H9 (cell line): Measurements from ENCODE around the gene ZNF609. TPM values are rescaled to one million over a fixed set of nuclear protein-coding genes. Genes with fewer than 3 reads are reported as not detected.

Source experiments
- DNase-seq: peaks from one replicate; pipeline ENCODE4 v3.0.0-alpha.2; 2017
- H2AFZ ChIP-seq: one replicate; pipeline ENCODE4 v1.6.1; 2013; ENCODE audit warnings: mild to moderate bottlenecking, low read length, control low read depth, moderate library complexity
- H2AK5ac ChIP-seq: 2 replicates; pipeline ENCODE4 v1.6.1; 2013; ENCODE audit warnings: low read length, control low read depth, mixed read lengths; ENCODE audit not compliant: insufficient read length
- H2BK120ac ChIP-seq: one replicate; pipeline ENCODE4 v1.6.1; 2013; ENCODE audit warnings: low read depth, mild to moderate bottlenecking, low read length, control low read depth, inconsistent platforms; ENCODE audit not compliant: poor library complexity, severe bottlenecking
- H2BK12ac ChIP-seq: 2 replicates; pipeline ENCODE4 v1.6.1; 2013; ENCODE audit warnings: low read length, control low read depth, mixed read lengths, low read depth; ENCODE audit not compliant: insufficient read length
- H2BK15ac ChIP-seq: 2 replicates; pipeline ENCODE4 v1.6.1; 2013; ENCODE audit warnings: low read depth, low read length, control low read depth
- H2BK20ac ChIP-seq: one replicate; pipeline ENCODE4 v1.6.1; 2013; ENCODE audit warnings: low read depth, mild to moderate bottlenecking, low read length, control low read depth, inconsistent platforms; ENCODE audit not compliant: poor library complexity, severe bottlenecking
- H2BK5ac ChIP-seq: 2 replicates; pipeline ENCODE4 v1.6.1; 2013; ENCODE audit warnings: low read length, control low read depth, mixed read lengths; ENCODE audit not compliant: insufficient read length
- H3K14ac ChIP-seq: 2 replicates; pipeline ENCODE4 v1.6.1; 2013; ENCODE audit warnings: low read length, control low read depth; ENCODE audit not compliant: insufficient read depth
- H3K18ac ChIP-seq: 2 replicates; pipeline ENCODE4 v1.6.1; 2013; ENCODE audit warnings: low read depth, mild to moderate bottlenecking, mixed read lengths, low read length, control low read depth; ENCODE audit not compliant: insufficient read length
- H3K23ac ChIP-seq: 2 replicates; pipeline ENCODE4 v1.6.1; 2013; ENCODE audit warnings: low read length, control low read depth, mixed read lengths, low read depth; ENCODE audit not compliant: insufficient read length
- H3K23me2 ChIP-seq: 2 replicates; pipeline ENCODE4 v1.6.1; 2013; ENCODE audit warnings: low read depth, mild to moderate bottlenecking, mixed read lengths, low read length, control low read depth; ENCODE audit not compliant: insufficient read length, poor library complexity, severe bottlenecking
- H3K27ac ChIP-seq: 2 replicates; pipeline ENCODE4 v1.5.1; 2013; ENCODE audit warnings: low read length, control low read depth, mixed read lengths, low read depth; ENCODE audit not compliant: insufficient read length
- H3K27me3 ChIP-seq: 2 replicates; pipeline ENCODE4 v1.6.1; 2013; ENCODE audit warnings: low read length, control low read depth, inconsistent platforms; ENCODE audit not compliant: insufficient read depth
- H3K4ac ChIP-seq: 2 replicates; pipeline ENCODE4 v1.6.1; 2013; ENCODE audit warnings: low read depth, mild to moderate bottlenecking, control low read depth, inconsistent platforms, low read length, moderate library complexity
- H3K4me1 ChIP-seq: 2 replicates; pipeline ENCODE4 v1.6.1; 2013; ENCODE audit warnings: low read length, control low read depth, inconsistent platforms; ENCODE audit not compliant: insufficient read depth
- H3K4me2 ChIP-seq: 2 replicates; pipeline ENCODE4 v1.6.1; 2013; ENCODE audit warnings: low read length, control low read depth, mixed read lengths; ENCODE audit not compliant: insufficient read length, insufficient read depth
- H3K56ac ChIP-seq: 2 replicates; pipeline ENCODE4 v1.6.1; 2013; ENCODE audit warnings: low read depth, mild to moderate bottlenecking, mixed read lengths, low read length, control low read depth; ENCODE audit not compliant: insufficient read length
- H3K79me1 ChIP-seq: 2 replicates; pipeline ENCODE4 v1.6.1; 2013; ENCODE audit warnings: low read depth, mild to moderate bottlenecking, moderate library complexity, low read length, control low read depth, inconsistent platforms; ENCODE audit not compliant: insufficient read depth, poor library complexity, severe bottlenecking
- H3K79me2 ChIP-seq: 2 replicates; pipeline ENCODE4 v1.6.1; 2013; ENCODE audit warnings: low read length, control low read depth, inconsistent platforms; ENCODE audit not compliant: insufficient read depth
- H3K9ac ChIP-seq: 2 replicates; pipeline ENCODE4 v1.6.1; 2013; ENCODE audit warnings: low read length, control low read depth, mixed read lengths; ENCODE audit not compliant: insufficient read length; ENCODE audit errors: extremely low read depth
- H3K9me3 ChIP-seq: one replicate; pipeline ENCODE4 v1.6.1; 2013; ENCODE audit warnings: low read depth, low read length, inconsistent platforms; ENCODE audit not compliant: control insufficient read depth
- H3T11ph ChIP-seq: one replicate; pipeline ENCODE4 v1.6.1; 2013; ENCODE audit warnings: mild to moderate bottlenecking, low read length, control low read depth, inconsistent platforms
- H4K20me1 ChIP-seq: one replicate; pipeline ENCODE4 v1.6.1; 2013; ENCODE audit not compliant: control insufficient read depth, insufficient read length, insufficient read depth
- H4K5ac ChIP-seq: 2 replicates; pipeline ENCODE4 v1.6.1; 2013; ENCODE audit warnings: low read depth, mild to moderate bottlenecking, mixed read lengths, low read length, control low read depth; ENCODE audit not compliant: insufficient read length
- H4K8ac ChIP-seq: replicated peaks from 2 replicates; pipeline ENCODE4 v1.6.1; 2013; ENCODE audit warnings: low read length, control low read depth, mixed read lengths, low read depth; ENCODE audit not compliant: insufficient read length
- H4K91ac ChIP-seq: 2 replicates; pipeline ENCODE4 v1.6.1; 2013; ENCODE audit warnings: low read depth, mild to moderate bottlenecking, moderate library complexity, mixed read lengths, low read length, control low read depth; ENCODE audit not compliant: insufficient read length
- H3K27ac Mint-ChIP-seq, 3 experiments: 2 replicates in 2 of 3; 3 replicates in 1 of 3; pipeline ENCODE4 v1.8.0; 2020 to 2021; ENCODE audit warnings: mixed read lengths in 3 of 3, mild to moderate bottlenecking in 1 of 3, moderate library complexity in 1 of 3
- H3K27me3 Mint-ChIP-seq: 2 replicates; pipeline ENCODE4 v1.8.0; 2021; ENCODE audit warnings: low read depth, mild to moderate bottlenecking, moderate library complexity, mixed read lengths
- H3K36me3 Mint-ChIP-seq, 3 experiments: 2 replicates in 2 of 3; 3 replicates in 1 of 3; pipeline ENCODE4 v1.8.0; 2020 to 2021; ENCODE audit warnings: low read depth in 3 of 3, mixed read lengths in 3 of 3; ENCODE audit not compliant: insufficient read depth in 1 of 3
- H3K4me1 Mint-ChIP-seq, 2 experiments: 2 replicates each; pipeline ENCODE4 v1.8.0; 2020; ENCODE audit warnings: mixed read lengths in 2 of 2
- H3K4me3 Mint-ChIP-seq, 2 experiments: 2 replicates in 1 of 2; 3 replicates in 1 of 2; pipeline ENCODE4 v1.8.0; 2020 to 2021; ENCODE audit warnings: mild to moderate bottlenecking in 2 of 2, mixed read lengths in 2 of 2, moderate library complexity in 1 of 2
- H3K9me3 Mint-ChIP-seq, 2 experiments: 2 replicates in 1 of 2; 3 replicates in 1 of 2; pipeline ENCODE4 v1.8.0; 2020; ENCODE audit warnings: mild to moderate bottlenecking in 2 of 2, mixed read lengths in 2 of 2, moderate library complexity in 1 of 2
- WGBS: extraction: QIAGEN DNeasy Blood & Tissue Kit; methylation state at CpG from one replicate; pipeline ENCODE4 v1.1.7; 2013; ENCODE audit warnings: missing lambda C conversion rate, low lambda C conversion rate, mixed read lengths; ENCODE audit not compliant: insufficient read length; ENCODE audit errors: extremely low coverage; 5-methylcytosine and 5-hydroxymethylcytosine counted together
- total RNA-seq: library from RNA; stranded (reverse); gene quantifications from 2 replicates; pipeline ENCODE4 v1.2.1, GENCODE V29; 2021
- TF ChIP-seq, protein P1 (sequence below): fragments of 200-600 bp; sonication (generic); conservative IDR thresholded peaks from 3 replicates; pipeline ENCODE4 v1.8.0; 2021; ENCODE audit warnings: antibody characterized with exemption, mild to moderate bottlenecking

ZNF609 gene
- total RNA-seq, 1 experiment from 2014 or later: 45.3 TPM

DNA sequence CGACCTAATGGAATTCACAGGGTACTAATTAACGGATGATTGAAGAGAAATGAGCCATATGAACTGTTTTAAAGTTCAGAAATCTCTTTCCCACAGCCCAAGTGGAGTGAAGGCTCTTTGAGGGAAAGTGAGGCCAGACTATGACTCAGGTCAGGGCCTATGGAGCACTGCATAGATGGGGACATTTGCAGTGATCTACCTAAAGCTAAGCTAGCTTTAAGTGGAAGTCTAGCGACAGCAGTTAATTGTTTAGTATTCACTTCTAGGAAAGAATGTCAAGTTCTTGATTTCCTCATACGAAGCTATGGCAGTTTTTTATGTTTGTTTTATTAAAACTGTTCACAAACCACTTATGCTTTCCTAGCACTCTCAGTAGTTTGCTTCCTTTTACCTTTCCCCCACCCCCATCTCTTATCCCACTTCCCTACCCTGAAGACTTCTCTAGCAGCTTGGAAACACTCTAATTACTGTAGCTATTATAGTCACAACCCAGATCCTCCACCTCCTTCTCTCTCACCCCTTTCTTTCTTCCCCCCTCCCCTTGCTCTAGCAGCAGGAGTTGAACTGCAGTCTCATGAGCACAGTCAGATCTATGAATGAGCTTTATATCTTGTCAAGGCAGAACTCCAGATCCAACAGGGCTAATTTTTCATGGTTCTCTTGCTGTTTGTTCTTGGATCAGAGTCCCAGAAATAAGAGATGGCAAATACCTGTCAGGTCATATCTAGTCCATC is 6.2 kb downstream of the ZNF609 start:
- TF ChIP-seq, protein P1, sequence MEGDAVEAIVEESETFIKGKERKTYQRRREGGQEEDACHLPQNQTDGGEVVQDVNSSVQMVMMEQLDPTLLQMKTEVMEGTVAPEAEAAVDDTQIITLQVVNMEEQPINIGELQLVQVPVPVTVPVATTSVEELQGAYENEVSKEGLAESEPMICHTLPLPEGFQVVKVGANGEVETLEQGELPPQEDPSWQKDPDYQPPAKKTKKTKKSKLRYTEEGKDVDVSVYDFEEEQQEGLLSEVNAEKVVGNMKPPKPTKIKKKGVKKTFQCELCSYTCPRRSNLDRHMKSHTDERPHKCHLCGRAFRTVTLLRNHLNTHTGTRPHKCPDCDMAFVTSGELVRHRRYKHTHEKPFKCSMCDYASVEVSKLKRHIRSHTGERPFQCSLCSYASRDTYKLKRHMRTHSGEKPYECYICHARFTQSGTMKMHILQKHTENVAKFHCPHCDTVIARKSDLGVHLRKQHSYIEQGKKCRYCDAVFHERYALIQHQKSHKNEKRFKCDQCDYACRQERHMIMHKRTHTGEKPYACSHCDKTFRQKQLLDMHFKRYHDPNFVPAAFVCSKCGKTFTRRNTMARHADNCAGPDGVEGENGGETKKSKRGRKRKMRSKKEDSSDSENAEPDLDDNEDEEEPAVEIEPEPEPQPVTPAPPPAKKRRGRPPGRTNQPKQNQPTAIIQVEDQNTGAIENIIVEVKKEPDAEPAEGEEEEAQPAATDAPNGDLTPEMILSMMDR: no peak
- Histone ChIP-seq H3K4ac (no peak overlapping the region), H2AK5ac (no peak overlapping the region), H3K23me2 (peaks cover 2% of the 10 kb centered on the region), H3T11ph (no peak overlapping the region), H4K20me1 (no peaks in the 10 kb centered on the region), H3K79me1 (peaks cover 16% of the 10 kb centered on the region), H3K27ac (no peak overlapping the region), H3K14ac (no peak overlapping the region), H3K4me1 (peaks cover 5% of the 10 kb centered on the region), H3K79me2 (peaks cover 29% of the 10 kb centered on the region; the same call in 1 of the 2 replicates), H3K9ac (no peak overlapping the region), H2AFZ (no peak overlapping the region), H2BK5ac (peak overlapping the region; percentile 60), H2BK20ac (no peak overlapping the region), H3K4me2 (no peak overlapping the region), H3K27me3 (no peaks in the 10 kb centered on the region), H3K56ac (no peak overlapping the region), H4K8ac (no peak overlapping the region), H4K5ac (no peak overlapping the region), H2BK120ac (no peak overlapping the region), H3K18ac (no peak overlapping the region), H2BK12ac (no peak overlapping the region), H3K9me3 (no peaks in the 10 kb centered on the region), H3K23ac (no peak overlapping the region), H4K91ac (no peak overlapping the region), H2BK15ac (no peak overlapping the region)
- peaks cover 42 to 55% of the 10 kb centered on the region in 2 experiments for H3K4me1 Mint-ChIP-seq
- no peaks in the 10 kb centered on the region for H3K27me3 Mint-ChIP-seq
- no peak overlapping the region for H3K4me3 Mint-ChIP-seq
- H3K27ac Mint-ChIP-seq: peak overlapping the region; percentile 70 to 94 (median 75); a peak in 6 of 7 replicates
- WGBS: no CpG with 5 or more reads among the region's 4 CpGs
- no peak for DNase-seq
- H3K36me3 Mint-ChIP-seq: peaks cover 5 to 18% (median 6%) of the 10 kb centered on the region in 3 experiments; a peak in 6 of 7 replicates
- H3K9me3 Mint-ChIP-seq: no peaks in the 10 kb centered on the region
